ENCODE data around the gene ZMYND11.

ZMYND11 gene

GRCh38 chr10:135132-135600, at the start of gene ZMYND11:
ZMYND11 (plus strand) TSS chr10:135455; CDS start chr10:180013, 44,558 bp downstream.
- Histone ChIP-seq H3K9me2 (ENCODE audit: low read depth, low read length) (no peaks in the 10 kb centered on the region), H2AFZ (ENCODE audit: low read length) (no peak within 1 kb of the TSS), H3K9me3 (ENCODE audit: low read length) (no peaks in the 10 kb centered on the region), H3K4me1 (ENCODE audit: insufficient read depth, low read length, severe bottlenecking) (peaks cover 14% of the 10 kb centered on the region), H3K4me2 (ENCODE audit: low read length) (peak within 1 kb of the TSS; percentile 66), H4K20me1 (ENCODE audit: insufficient read depth, low read length) (no peaks in the 10 kb centered on the region), H3K79me2 (ENCODE audit: insufficient read depth, low read length) (no peaks in the 10 kb centered on the region), H3K4me3 (ENCODE audit: low read depth, low read length, poor library complexity, severe bottlenecking) (peak within 1 kb of the TSS; percentile 66), H3K27me3 (ENCODE audit: insufficient read depth, low read length) (peaks cover 18% of the 10 kb centered on the region), H3K27ac (ENCODE audit: low read depth, low read length, poor library complexity, severe bottlenecking) (no peak within 1 kb of the TSS), H3K36me3 (ENCODE audit: insufficient read depth, low read length) (no peaks in the 10 kb centered on the region), H3F3A (ENCODE audit: insufficient read depth, low read length) (no peaks in the 10 kb centered on the region), H3K9ac (ENCODE audit: low read length) (peak within 1 kb of the TSS; percentile 59; the same call in 1 of the 2 replicates)
- TF ChIP-seq EZH2 (IDR thresholded peaks at IDR 0.05; ENCODE audit: borderline replicate concordance, low read length) = no peak
- TF ChIP-seq CTCF (IDR thresholded peaks at IDR 0.05; ENCODE audit: low read length) = no peak

- H3K9ac ChIP-seq (ENCODE audit: low read length) = no peak overlapping the region
Measured at GRCh38 chr10:86031-86430, 49.2 kb upstream of the ZMYND11 start.

GRCh38 chr10:87177-88080, 47.8 kb upstream of the ZMYND11 start:
- H2AFZ ChIP-seq (ENCODE audit: low read length) = no peak overlapping the region
- H3K79me2 ChIP-seq (ENCODE audit: insufficient read depth, low read length) = no peaks in the 10 kb centered on the region
- no peak overlapping the region for H3K27ac ChIP-seq (ENCODE audit: low read depth, low read length, poor library complexity, severe bottlenecking)
- no peak overlapping the region for H3K9ac ChIP-seq (ENCODE audit: low read length)
- H3F3A ChIP-seq (ENCODE audit: insufficient read depth, low read length) = no peaks in the 10 kb centered on the region
- H3K9me3 ChIP-seq (ENCODE audit: low read length) = no peaks in the 10 kb centered on the region
- no peaks in the 10 kb centered on the region for H4K20me1 ChIP-seq (ENCODE audit: insufficient read depth, low read length)
- no peaks in the 10 kb centered on the region for H3K27me3 ChIP-seq (ENCODE audit: insufficient read depth, low read length)
- H3K36me3 ChIP-seq (ENCODE audit: insufficient read depth, low read length) = no peaks in the 10 kb centered on the region
- H3K4me2 ChIP-seq (ENCODE audit: low read length) = no peak overlapping the region
- TF ChIP-seq EZH2 (IDR thresholded peaks at IDR 0.05; ENCODE audit: borderline replicate concordance, low read length) (no peak), CTCF (IDR thresholded peaks at IDR 0.05; ENCODE audit: low read length) (no peak)
- no peaks in the 10 kb centered on the region for H3K9me2 ChIP-seq (ENCODE audit: low read depth, low read length)
- no peak overlapping the region for H3K4me3 ChIP-seq (ENCODE audit: low read depth, low read length, poor library complexity, severe bottlenecking)
- H3K4me1 ChIP-seq (ENCODE audit: insufficient read depth, low read length, severe bottlenecking) = no peaks in the 10 kb centered on the region

More at GRCh38 chr10:86031-86430, 49.2 kb upstream of the ZMYND11 start:
- no peaks in the 10 kb centered on the region for H3K79me2 ChIP-seq (ENCODE audit: insufficient read depth, low read length)
- H3K27me3 ChIP-seq (ENCODE audit: insufficient read depth, low read length) = no peaks in the 10 kb centered on the region
- H2AFZ ChIP-seq (ENCODE audit: low read length) = no peak overlapping the region
- H3K4me1 ChIP-seq (ENCODE audit: insufficient read depth, low read length, severe bottlenecking) = no peaks in the 10 kb centered on the region
- H3K9me3 ChIP-seq (ENCODE audit: low read length) = no peaks in the 10 kb centered on the region
- no peak overlapping the region for H3K4me3 ChIP-seq (ENCODE audit: low read depth, low read length, poor library complexity, severe bottlenecking)
- H3K36me3 ChIP-seq (ENCODE audit: insufficient read depth, low read length) = no peaks in the 10 kb centered on the region
- H4K20me1 ChIP-seq (ENCODE audit: insufficient read depth, low read length) = no peaks in the 10 kb centered on the region
- H3K9me2 ChIP-seq (ENCODE audit: low read depth, low read length) = no peaks in the 10 kb centered on the region
- no peak overlapping the region for H3K27ac ChIP-seq (ENCODE audit: low read depth, low read length, poor library complexity, severe bottlenecking)
- no peak overlapping the region for H3K4me2 ChIP-seq (ENCODE audit: low read length)
- no peaks in the 10 kb centered on the region for H3F3A ChIP-seq (ENCODE audit: insufficient read depth, low read length)
- no peak for TF ChIP-seq EZH2 (IDR thresholded peaks at IDR 0.05; ENCODE audit: borderline replicate concordance, low read length)
- no peak for TF ChIP-seq CTCF (IDR thresholded peaks at IDR 0.05; ENCODE audit: low read length)

All from OCI-LY1 (cell line).